H1 (cell line): Measurements from ENCODE around the gene LEUTX. TPM values are rescaled to one million over a fixed set of nuclear protein-coding genes. Genes with fewer than 3 reads are reported as not detected.

Experiments used
- CBX8 ChIP-seq: fragments of 300-800, 300-1000 bp; sonication (generic); IDR thresholded peaks from 2 replicates; pipeline ENCODE4 v1.7.1; 2016; ENCODE audit warnings: low read depth, low read length, borderline replicate concordance
- CHD2 ChIP-seq: IDR thresholded peaks from 2 replicates; pipeline ENCODE4 v1.6.1; 2012; ENCODE audit warnings: low read length, improper control_type of control experiment
- CREB1 ChIP-seq: IDR thresholded peaks from 2 replicates; pipeline ENCODE4 v1.6.1; 2012; ENCODE audit warnings: inconsistent platforms
- HDAC6 ChIP-seq: IDR thresholded peaks from one replicate; pipeline ENCODE4 v1.7.1; 2012; ENCODE audit warnings: low read depth, mild to moderate bottlenecking, inconsistent platforms, low read length, moderate library complexity
- JUND ChIP-seq: IDR thresholded peaks from 2 replicates; pipeline ENCODE4 v1.6.1; 2011; ENCODE audit warnings: mild to moderate bottlenecking, improper control_type of control experiment, low read length
- KDM1A ChIP-seq: fragments of 200-600, 300-600 bp; sonication (generic); IDR thresholded peaks from 2 replicates; pipeline ENCODE4 v1.7.1; 2016; ENCODE audit warnings: mild to moderate bottlenecking, low read length, borderline replicate concordance
- SIRT6 ChIP-seq: IDR thresholded peaks from one replicate; pipeline ENCODE4 v1.7.1; 2012; ENCODE audit warnings: low read length, inconsistent platforms
- polyA plus RNA-seq, 7 experiments: library from polyadenylated mRNA; depleted of rRNA in 3 of 7; stranded (reverse) in 5 of 7; unstranded in 2 of 7; fragments of >200 nt in 5 of 7; fragments of 200-250 nt in 2 of 7; gene quantifications; 1 replicate in 5 of 7; 2 replicates in 1 of 7; 4 replicates in 1 of 7; pipeline versions ENCODE4 v1.2.1 to v1.2.3, GENCODE V29; 2011 to 2013; ENCODE audit warnings: missing spikeins in 2 of 7, mixed read lengths in 2 of 7
- total RNA-seq: library from RNA; stranded (reverse); fragmentation: NEBNext Ultra II Directional; extraction: Animal tissue kit (Norgen Biotek cat#: 25700); gene quantifications from 2 replicates; pipeline ENCODE4 v1.2.1, GENCODE V29; 2021
- TF ChIP-seq, protein P1 (sequence below): fragments of 300-600 bp; sonication (generic); IDR thresholded peaks from 2 replicates; pipeline ENCODE4 v1.7.1; 2012; ENCODE audit warnings: low read length, moderate library complexity, mild to moderate bottlenecking, inconsistent platforms; ENCODE audit not compliant: insufficient replicate concordance
- TF ChIP-seq, protein P2 (sequence below): IDR thresholded peaks from 2 replicates; pipeline ENCODE4 v1.6.1; 2012; ENCODE audit warnings: low read length, inconsistent platforms

Gene LEUTX
- total and polyA plus RNA-seq, 2 of the 8 experiments (the other 6 are each of a cell fraction or from before 2014, with no cell fraction given) = not detected

DNA sequence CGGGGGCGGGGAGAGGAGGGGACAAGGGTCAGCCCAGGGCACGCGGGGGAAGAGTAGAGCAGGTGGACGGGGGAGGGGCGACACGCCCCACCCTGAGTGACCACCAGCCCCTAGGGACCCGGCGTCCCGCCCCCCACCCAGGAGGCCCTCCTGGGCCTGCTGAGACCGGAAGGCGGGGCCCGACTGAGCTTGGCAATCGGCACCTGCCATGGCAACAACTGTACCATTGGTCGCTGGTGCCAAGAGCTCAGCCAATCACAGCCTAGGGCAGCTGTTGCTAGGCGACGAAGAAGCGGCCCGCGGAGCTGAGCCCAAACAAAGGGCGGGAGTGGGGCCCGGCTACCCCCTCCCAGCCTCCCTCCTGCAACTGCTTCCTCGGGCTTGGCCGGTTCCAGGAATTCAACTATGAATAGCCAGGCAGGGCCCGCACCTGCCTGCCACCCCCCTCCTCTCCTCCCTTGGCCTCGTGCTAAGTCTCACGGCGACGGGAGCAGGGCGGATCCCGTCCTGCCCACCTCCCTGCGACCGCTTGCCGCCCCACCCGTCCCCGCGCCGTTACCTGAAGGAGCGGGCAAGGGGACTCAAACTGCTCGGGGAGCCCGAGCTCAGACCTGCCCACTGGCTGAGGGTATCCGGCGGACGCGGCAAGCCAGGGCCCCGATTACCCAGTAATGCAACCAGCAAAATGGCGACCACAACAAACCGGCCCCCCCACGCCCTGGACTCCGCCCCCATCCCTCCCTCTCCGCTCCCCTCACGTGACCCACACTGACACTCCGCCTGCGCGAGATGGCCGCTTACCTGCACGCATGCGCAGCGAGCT is 55.0 kb downstream of the LEUTX start, which contains the start of gene DYRK1B (continued):
- TF ChIP-seq, protein P1, sequence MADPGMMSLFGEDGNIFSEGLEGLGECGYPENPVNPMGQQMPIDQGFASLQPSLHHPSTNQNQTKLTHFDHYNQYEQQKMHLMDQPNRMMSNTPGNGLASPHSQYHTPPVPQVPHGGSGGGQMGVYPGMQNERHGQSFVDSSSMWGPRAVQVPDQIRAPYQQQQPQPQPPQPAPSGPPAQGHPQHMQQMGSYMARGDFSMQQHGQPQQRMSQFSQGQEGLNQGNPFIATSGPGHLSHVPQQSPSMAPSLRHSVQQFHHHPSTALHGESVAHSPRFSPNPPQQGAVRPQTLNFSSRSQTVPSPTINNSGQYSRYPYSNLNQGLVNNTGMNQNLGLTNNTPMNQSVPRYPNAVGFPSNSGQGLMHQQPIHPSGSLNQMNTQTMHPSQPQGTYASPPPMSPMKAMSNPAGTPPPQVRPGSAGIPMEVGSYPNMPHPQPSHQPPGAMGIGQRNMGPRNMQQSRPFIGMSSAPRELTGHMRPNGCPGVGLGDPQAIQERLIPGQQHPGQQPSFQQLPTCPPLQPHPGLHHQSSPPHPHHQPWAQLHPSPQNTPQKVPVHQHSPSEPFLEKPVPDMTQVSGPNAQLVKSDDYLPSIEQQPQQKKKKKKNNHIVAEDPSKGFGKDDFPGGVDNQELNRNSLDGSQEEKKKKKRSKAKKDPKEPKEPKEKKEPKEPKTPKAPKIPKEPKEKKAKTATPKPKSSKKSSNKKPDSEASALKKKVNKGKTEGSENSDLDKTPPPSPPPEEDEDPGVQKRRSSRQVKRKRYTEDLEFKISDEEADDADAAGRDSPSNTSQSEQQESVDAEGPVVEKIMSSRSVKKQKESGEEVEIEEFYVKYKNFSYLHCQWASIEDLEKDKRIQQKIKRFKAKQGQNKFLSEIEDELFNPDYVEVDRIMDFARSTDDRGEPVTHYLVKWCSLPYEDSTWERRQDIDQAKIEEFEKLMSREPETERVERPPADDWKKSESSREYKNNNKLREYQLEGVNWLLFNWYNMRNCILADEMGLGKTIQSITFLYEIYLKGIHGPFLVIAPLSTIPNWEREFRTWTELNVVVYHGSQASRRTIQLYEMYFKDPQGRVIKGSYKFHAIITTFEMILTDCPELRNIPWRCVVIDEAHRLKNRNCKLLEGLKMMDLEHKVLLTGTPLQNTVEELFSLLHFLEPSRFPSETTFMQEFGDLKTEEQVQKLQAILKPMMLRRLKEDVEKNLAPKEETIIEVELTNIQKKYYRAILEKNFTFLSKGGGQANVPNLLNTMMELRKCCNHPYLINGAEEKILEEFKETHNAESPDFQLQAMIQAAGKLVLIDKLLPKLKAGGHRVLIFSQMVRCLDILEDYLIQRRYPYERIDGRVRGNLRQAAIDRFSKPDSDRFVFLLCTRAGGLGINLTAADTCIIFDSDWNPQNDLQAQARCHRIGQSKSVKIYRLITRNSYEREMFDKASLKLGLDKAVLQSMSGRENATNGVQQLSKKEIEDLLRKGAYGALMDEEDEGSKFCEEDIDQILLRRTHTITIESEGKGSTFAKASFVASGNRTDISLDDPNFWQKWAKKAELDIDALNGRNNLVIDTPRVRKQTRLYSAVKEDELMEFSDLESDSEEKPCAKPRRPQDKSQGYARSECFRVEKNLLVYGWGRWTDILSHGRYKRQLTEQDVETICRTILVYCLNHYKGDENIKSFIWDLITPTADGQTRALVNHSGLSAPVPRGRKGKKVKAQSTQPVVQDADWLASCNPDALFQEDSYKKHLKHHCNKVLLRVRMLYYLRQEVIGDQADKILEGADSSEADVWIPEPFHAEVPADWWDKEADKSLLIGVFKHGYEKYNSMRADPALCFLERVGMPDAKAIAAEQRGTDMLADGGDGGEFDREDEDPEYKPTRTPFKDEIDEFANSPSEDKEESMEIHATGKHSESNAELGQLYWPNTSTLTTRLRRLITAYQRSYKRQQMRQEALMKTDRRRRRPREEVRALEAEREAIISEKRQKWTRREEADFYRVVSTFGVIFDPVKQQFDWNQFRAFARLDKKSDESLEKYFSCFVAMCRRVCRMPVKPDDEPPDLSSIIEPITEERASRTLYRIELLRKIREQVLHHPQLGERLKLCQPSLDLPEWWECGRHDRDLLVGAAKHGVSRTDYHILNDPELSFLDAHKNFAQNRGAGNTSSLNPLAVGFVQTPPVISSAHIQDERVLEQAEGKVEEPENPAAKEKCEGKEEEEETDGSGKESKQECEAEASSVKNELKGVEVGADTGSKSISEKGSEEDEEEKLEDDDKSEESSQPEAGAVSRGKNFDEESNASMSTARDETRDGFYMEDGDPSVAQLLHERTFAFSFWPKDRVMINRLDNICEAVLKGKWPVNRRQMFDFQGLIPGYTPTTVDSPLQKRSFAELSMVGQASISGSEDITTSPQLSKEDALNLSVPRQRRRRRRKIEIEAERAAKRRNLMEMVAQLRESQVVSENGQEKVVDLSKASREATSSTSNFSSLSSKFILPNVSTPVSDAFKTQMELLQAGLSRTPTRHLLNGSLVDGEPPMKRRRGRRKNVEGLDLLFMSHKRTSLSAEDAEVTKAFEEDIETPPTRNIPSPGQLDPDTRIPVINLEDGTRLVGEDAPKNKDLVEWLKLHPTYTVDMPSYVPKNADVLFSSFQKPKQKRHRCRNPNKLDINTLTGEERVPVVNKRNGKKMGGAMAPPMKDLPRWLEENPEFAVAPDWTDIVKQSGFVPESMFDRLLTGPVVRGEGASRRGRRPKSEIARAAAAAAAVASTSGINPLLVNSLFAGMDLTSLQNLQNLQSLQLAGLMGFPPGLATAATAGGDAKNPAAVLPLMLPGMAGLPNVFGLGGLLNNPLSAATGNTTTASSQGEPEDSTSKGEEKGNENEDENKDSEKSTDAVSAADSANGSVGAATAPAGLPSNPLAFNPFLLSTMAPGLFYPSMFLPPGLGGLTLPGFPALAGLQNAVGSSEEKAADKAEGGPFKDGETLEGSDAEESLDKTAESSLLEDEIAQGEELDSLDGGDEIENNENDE = no peak
- TF ChIP-seq CHD2 = peak; percentile 84
- TF ChIP-seq HDAC6 = no peak
- TF ChIP-seq, protein P2, sequence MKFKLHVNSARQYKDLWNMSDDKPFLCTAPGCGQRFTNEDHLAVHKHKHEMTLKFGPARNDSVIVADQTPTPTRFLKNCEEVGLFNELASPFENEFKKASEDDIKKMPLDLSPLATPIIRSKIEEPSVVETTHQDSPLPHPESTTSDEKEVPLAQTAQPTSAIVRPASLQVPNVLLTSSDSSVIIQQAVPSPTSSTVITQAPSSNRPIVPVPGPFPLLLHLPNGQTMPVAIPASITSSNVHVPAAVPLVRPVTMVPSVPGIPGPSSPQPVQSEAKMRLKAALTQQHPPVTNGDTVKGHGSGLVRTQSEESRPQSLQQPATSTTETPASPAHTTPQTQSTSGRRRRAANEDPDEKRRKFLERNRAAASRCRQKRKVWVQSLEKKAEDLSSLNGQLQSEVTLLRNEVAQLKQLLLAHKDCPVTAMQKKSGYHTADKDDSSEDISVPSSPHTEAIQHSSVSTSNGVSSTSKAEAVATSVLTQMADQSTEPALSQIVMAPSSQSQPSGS = no peak
- TF ChIP-seq KDM1A = no peak
- TF ChIP-seq CREB1 = peak; percentile 31
- TF ChIP-seq CBX8 = no peak
- TF ChIP-seq SIRT6 = no peak
- no peak for TF ChIP-seq JUND
